ENCODE measurements around the gene CHRNB1.
"Not testable (repeated sequence)": the region's sequence is repeated elsewhere in the genome, so short reads cannot be mapped to it uniquely, and the experiment has no call there.

The CHRNB1 gene

DNA sequence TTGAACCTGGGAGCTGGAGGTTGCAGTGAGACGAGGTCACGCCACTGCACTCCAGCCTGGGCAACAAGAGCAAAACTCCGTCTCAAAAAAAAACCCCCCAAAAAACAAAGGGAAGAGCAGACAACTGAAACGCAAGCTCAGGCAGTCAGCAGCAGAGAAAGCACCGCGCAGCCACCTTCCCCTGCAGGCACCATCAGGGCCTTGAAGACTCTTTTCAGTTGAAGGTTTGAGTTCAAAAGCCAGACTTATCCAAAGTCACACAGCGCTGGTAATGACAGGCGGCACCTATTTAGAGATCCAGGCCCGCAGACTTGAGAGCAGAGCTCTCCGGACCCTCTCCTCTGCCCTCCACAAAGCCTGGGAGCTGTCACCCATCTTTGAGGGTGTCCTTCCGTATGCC, 23.4 kb downstream of the CHRNB1 start:
- DNase-seq (ENCODE audit: low read depth), result no peak

DNA sequence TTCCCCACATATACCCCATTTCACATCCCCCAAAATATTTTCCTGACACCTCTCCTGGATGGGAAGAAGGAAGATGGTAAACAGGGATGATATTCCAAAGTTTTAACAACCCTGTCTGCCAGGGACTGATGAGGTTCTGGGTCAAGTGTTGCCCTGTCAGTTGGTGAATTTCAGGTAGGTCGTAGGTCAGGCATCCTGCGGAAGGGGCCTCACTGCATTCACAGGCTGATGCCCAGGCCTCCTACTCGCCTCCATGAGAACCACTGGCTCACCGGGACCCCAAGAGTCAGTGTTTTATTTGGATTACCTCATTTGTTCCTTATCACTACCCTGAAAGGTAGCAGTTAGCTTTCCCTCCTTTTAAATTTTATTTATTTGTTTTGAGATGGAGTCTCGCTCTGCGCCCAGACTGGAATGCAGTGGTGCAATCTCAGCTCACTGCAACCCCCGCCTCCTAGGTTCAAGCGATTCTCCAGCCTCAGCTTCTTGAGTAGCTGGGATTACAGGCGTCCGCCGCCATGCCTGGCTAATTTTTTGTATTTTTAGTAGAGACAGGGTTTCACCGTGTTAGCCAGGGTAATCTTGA, 24.0 kb downstream of the CHRNB1 start:
- no peak for DNase-seq (ENCODE audit: low read depth)

DNA sequence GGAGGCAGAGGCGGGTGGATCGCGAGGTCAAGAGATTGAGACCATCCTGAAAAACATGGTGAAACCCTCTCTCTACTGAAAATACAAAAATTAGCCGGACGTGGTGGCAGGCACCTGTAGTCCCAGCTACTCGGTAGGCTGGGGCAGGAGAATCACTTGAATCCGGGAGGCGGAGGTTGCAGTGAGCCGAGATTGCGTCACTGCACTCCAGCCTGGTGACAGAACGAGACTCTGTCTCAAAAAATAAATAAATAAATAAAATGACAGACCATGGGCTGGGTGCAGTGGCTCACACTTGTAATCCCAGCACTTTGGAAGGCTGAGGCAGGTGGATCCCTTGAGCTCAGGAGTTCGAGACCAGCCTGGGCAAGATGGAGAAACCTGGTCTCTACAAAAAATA, 25.0 kb downstream of the CHRNB1 start:
- DNase-seq (ENCODE audit: low read depth), result not testable (repeated sequence)

DNA sequence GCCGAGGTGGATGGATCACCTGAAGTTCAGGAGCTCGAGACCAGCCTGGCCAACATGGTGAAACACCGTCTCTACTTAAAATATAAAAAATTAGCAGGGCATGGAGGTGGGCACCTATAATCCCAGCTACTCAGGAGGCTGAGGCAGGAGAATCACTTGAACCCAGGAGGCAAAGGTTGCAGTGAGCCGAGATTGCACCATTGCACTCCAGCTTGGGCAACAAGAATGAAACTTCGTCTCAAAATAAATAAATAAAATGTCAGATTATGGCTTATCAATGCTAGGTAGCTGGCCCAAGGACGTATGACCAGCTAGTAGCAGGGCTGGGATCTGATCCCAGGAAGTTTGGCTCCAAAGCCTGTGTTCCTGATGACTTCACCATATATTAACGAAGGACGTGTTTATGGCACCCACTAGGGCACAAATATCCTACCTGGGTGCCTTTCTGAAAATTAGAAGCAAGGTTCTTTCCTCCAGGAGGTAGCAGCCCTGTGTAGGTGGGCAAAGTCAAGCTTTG, 25.7 kb downstream of the CHRNB1 start:
- DNase-seq (ENCODE audit: low read depth), result not testable (repeated sequence)

DNA sequence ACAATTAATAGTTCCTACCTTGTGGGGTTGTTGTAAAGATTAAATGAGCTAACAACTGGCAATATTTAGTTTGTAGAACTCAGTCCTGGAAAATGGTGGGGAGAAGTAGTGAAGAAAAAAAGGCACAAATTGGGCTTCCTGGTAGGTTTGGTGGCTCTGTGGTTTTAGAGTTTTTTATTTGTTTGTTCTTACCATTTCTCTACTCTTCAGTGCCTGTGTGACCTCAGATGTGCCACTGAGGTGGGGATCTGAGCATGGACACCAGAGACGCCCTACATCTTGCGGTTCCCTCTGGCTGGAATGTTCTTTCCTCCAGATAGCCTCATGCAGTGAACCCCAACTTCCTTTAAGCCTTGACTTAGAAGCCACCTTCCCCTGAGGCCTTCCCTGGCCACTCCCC, 26.9 kb downstream of the CHRNB1 start:
- DNase-seq (ENCODE audit: low read depth), result no peak

DNA sequence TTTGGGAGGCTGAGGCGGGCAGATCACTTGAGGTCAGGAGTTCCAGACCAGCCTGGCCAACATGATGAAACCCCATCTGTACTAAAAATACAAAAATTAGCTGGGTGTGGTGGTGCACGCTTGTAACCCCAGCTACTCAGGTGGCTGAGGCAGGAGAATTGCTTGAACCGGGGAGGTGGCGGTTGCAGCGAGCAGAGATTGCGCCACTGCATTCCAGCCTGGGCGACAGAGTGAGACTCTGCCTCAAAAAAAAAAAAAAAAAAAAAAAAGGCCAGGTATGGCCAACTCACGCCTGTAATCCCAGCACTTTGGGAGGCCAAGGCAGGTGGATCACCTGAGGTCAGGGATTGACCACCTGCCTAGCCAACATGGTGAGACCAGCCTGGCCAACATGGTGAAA, 29.9 kb downstream of the CHRNB1 start:
- DNase-seq (ENCODE audit: low read depth), result not testable (repeated sequence)

DNA sequence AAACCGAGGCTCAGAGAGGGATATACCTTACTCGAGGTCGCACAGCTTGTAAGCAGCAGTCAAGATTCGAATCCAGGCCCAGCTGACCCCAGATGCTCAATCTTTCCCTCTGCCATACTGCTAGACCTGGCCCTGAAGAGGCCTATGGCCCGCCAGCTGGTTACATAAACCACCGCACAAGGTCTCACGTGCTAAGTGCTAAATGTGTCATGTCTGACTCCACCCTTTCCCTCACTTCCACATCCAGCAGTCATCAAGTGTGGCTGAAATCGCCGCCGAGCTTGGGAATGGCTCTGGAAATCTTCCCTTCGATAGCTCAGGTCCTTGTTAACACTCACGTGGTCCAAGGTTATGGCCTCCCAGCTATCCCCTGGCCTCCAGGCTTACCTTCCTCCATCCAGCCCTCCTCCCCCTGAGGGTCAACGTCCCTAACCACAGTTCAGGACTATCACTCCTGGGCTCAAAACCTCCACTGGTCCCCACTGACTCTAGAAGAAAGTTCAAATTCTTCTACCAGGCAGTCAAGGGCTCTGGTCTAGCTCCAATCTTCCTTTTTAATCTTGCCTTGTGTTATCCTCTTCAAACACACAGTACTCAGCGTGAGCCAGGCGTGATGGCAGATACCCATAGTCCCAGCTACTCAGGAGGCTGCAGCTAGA, 31.0 kb downstream of the CHRNB1 start:
- peak; percentile 63 for DNase-seq (ENCODE audit: low read depth)

DNA sequence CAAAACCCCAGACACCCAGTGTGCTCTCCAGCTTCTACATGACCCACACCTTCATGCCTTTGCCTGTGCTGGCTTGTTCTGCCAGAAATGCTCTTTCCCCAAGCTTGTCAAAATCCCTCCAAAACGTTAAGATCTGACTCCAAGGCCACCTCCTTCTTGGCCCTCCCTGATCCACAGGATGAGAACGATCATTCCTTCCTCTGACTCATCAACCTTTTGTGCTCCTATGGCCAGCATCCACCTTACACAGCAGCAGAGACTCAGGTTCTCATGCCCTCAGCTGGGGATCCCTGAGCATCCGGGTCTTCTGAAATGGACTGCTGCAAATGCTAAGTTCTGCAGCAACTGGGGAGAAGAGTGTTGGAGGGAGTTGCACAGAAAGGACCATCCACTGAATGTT, 31.6 kb downstream of the CHRNB1 start:
- peak; percentile 61 for DNase-seq (ENCODE audit: low read depth)

DNA sequence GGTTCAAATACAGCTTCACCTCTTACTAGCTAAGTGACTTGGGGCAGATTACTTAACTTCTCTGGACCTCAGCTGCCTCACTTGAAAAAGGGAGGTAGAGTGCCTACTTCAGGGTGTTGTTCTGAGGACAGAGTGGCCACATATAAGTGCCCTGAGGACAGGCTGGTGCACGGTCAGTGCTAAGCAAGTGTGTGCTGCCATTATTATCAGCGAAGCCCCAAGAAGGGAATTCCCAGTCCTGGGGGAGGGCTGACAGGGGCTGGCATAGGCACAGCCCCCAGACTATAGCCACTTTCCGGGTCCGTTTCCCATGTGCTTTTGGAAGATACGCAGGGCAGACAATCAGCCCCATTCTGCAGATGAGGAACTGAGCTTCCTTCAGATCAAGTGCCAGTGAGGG, 32.1 kb downstream of the CHRNB1 start:
- no peak for DNase-seq (ENCODE audit: low read depth)

DNA sequence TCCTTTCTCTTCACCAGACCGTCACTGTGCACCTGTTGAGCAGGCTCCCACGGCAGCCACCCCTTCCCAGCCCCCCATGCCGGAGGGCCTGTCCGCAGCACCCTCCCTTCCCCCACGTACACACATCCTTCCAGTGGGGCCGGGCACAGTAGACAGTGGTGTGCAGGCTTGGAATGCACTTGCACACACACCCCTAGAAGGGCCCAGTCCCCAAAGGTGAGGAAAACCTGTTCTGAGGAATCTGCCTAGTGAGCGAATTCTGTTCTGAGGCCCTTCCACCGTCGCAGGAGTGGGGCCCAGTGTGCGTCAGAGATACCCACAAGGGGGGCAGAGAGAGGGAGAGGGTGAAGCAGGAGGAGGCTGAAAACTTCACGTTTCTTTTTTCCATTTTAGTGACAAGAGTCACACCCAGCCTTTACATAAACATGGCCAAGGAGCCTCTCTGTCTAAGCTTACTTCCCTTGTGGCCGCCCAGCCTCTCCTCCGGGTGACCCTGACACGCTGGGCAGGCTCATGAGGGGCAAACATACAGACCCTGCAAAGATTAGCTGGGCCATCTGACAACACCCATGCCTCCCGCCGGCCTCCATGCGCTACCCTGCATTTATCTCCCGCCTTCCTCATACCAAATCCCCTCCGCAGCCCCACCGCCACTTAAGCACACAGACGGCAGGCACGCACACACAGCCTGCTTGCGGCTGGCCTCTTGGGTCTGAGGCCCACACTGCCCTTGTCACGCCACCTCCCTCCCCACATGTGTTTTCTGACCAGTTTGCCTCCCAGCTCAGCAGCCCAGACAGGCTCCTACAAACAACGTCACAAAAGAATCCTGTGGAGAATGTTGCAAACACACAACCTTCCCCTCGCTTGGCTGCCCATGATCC, 32.8 kb downstream of the CHRNB1 start:
- peak; percentile 95 for DNase-seq (ENCODE audit: low read depth)

DNA sequence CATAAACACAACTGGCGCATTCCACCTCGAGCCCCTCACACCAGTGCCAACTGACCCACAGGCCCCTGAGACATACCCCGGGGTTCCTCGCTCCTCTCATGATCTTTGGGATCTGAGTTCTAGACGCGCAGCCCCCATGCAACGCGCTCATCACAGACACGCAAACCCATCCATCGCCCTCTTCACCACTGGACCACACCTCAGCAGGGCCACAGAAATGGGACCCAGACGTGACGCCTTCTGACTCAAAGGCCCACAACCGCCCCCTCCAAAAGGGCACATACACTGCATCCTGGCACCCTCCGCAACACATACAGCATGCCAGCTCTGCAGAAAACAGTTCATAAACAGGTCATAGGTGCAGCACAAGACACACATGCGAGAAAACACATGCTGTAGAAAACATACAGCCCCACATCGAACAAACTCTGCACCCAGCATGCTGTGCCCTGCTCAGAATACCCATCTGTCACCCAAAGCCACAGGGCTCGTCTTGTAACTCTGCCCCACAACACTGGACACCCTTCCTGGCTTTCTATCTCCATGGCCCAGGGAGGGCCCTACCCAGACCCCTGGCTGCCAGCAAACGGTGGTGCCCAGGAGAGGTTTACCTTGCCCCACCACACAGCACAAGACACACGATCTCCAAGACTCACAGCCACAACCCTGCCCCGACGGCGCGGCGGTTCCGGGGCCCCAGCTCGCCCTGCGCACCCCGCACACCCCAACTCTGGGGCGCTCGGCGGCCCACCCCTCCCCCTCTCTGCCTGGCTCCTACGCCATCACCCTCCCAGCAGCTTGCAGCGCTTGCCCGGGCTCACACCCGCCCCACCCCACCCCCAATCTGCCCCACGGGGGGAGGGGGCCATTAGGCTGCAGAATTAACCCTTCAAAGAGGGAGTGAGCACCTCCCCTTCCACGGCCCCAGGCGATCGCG, 33.7 kb downstream of the CHRNB1 start:
- DNase-seq (ENCODE audit: low read depth), result peak; percentile 62

DNA sequence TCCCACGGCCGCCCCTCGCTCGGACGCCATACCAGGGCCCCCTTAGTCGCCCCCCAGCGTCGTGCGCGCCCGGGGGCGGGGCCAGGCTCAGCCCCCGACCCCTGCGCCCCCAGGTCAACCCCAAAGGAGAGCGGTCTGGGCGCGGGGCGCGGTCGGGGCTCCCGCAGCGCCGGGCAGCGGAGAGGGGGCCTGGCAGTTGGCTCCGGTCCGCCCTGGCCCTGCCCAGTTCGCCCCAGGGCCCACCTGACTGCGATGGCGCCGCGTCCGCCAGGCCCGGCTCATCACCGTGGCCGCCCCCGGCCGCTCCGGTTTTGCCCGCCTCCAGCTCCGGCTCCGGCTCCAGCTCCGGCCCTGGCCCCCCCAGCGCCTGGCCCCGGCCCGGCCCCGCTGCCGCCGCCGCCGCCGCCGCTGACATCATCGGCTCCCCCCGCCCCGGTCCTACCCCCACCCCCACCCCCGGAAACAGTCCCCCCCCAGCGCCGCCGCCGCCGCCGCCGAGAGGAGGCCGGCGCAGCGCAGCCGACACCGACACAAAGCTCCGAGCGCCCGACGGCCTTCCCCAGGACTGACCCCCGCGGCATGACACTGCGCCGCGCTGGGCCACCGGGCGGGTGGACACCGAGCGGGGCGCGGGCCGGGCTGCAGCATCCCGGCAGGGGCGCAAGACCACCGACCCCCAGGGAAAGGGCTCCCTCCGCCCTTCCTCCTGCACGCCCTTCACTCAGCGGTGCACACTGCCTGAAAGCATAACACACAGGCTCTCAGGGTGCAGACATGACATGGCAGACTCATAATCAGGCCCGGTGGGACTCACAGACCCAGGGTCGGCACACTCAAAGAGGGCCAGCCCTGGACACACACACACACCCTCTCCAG, 34.6 kb downstream of the CHRNB1 start, which contains the start of gene ZBTB4:
ZBTB4 (minus strand) TSS at position 419 of the 876 bp plus-strand sequence. CDS start 12,830 bp downstream, outside the sequence.
- DNase-seq (ENCODE audit: low read depth), result peak; percentile 61

DNA sequence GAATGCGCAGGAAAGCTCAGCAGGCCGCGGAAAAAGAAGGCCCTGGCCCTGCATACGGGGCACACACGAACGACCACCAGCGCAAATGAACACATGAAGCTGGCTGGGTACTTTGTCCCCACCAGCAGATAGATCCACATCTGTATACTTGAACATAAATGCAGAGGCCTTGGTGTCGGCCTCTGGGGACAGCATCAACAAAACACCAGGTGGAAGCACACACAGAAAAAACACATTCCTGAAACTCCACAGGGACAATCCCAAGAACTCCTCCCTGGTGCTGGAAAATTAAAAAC, 35.2 kb downstream of the CHRNB1 start:
- no peak for DNase-seq (ENCODE audit: low read depth)

DNA sequence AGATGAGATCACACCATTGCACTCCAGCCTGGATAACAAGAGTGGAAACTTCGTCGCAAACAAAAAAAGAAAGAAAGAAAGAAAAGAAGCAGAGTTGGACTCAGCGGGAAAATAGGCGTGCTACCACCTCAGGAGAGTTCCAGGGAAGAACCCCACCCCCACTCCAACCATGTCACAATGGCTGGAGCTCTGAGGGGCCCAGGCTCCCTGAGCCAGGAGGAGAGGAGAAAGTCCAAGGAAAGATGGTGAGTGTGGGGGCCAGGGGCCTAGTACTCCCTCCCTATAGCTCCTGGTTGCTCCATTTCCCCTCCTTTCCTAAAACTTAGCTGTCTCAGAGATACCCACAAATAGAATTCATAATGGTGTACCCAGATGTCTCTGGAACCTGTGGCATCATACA, 36.4 kb downstream of the CHRNB1 start, which contains the start of gene SLC35G6:
SLC35G6 (plus strand) TSS at position 172 of the 400 bp plus-strand sequence; CDS start at position 243, 71 bp downstream.
- not testable (repeated sequence) for DNase-seq (ENCODE audit: low read depth)

DNA sequence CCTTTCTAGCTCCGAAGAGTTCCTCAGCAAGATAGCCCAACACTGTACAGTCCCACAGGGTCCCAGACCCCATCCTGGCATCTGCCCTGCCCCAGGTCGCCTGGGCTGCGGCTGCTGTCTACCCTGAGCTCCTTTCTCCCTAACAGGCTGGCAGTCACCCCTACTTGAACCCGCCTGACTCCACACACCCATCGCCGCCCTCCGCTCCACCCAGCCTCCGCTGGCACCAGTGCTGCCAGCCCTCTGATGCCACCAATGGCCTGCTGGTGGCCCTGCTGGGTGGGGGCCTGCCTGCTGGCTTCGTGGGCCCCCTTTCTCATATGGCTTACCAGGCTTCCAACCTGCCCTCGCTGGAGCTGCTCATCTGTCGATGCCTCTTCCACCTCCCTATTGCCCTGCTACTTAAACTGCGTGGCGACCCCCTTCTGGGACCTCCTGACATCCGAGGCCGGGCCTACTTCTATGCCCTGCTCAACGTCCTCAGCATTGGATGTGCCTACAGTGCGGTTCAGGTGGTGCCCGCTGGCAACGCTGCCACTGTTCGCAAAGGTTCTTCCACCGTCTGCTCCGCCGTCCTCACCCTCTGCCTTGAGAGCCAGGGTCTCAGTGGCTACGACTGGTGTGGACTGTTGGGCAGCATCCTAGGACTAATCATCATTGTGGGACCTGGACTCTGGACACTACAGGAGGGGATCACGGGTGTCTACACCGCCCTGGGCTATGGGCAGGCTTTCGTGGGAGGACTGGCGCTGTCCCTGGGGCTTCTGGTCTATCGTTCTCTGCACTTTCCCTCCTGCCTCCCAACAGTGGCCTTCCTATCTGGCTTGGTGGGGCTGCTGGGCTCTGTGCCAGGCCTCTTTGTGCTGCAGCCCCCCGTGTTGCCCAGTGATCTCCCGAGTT, 37.2 kb downstream of the CHRNB1 start:
- DNase-seq (ENCODE audit: low read depth), result not testable (repeated sequence)

DNA sequence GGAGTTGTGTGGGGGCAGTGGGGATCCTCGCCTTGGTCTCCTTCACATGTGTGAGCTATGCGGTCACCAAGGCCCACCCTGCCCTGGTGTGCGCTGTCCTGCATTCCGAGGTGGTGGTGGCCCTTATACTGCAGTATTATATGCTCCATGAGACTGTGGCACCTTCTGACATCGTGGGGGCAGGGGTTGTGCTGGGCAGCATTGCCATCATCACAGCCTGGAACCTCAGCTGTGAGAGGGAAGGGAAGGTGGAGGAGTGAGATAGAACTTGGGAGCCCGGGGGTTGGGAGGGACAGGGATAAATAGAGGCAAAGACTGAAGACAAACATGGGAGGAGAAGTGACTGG, 37.9 kb downstream of the CHRNB1 start:
- DNase-seq (ENCODE audit: low read depth), result not testable (repeated sequence)

DNA sequence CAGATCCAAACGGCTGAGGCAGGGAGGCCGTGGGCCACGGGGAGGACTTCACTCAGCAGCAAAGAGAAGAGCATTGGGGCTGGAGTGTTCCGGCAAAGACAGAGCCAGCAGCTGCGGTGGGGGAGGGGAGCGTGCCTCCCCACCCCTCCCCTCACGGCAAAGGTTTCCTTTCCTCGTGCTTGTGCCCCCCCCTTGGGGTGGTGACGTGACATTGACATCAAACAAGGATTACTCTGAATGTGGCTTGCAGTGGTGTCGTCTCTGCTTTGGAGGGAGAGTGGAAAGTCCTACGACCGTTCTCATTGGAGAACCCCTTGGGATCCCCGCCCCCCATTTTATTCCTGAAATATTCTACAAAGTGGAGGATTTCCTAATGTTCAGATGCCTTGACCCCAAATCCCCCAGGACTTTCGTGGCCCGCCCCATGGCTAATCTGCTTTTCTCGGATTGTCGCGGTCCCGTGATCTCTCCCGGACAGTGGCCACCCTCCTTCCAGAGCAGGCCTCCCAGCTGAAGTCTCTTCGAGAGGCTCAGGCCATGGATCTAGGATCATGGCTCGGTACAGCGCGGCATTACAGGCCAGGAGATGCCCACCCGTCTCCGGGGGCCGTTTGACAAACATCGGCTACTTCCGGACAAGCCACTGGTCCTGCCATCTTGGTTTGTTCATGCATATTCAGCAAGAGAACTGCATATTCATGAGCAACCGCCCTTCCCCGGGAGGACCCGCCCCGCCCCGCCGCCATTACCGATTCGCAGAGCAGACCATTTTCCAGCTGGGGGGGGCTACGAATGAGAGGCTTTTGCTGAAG, 38.6 kb downstream of the CHRNB1 start:
- peak; percentile 93 for DNase-seq (ENCODE audit: low read depth)

DNA sequence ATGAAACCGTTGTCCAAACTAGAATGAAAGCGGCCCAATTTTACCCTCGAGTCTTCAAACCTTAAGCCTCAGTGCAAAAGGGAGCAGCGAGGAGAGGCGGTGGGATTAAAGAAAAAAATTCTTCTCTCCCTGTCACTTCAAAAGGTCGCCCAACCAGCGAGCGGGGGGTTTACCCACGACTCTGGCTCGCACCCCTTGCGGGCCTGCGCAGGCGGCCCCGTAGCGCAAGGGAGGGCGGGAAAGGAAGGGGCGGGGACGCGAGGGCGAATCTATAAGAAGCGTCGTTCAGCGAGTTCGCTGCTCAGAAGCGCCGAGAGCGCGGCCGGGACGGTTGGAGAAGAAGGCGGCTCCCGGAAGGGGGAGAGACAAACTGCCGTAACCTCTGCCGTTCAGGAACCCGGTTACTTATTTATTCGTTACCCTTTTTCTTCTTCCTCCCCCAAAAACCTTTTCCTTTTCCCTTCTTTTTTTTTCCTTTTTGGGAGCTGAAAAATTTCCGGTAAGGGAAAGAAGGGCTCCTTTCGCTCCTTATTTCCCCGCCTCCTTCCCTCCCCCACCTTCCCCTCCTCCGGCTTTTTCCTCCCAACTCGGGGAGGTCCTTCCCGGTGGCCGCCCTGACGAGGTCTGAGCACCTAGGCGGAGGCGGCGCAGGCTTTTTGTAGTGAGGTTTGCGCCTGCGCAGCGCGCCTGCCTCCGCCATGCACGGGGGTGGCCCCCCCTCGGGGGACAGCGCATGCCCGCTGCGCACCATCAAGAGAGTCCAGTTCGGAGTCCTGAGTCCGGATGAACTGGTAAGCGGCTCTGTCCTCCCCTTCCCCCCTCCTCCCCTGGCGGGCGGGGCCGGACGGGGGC, 39.4 kb downstream of the CHRNB1 start, which contains the start of gene POLR2A:
POLR2A (plus strand) TSS at position 300 of the 852 bp plus-strand sequence.
- peak; percentile 98 for DNase-seq (ENCODE audit: low read depth)

Measured in EH (cell line).